ENCODE measurements around the gene GRAMD1A. TPM values are rescaled to one million over a fixed set of nuclear protein-coding genes. Genes with fewer than 3 reads are reported as not detected.

Gene GRAMD1A
- total RNA-seq, 2 experiments from 2014 or later = 76.2 to 81.8 TPM

DNA sequence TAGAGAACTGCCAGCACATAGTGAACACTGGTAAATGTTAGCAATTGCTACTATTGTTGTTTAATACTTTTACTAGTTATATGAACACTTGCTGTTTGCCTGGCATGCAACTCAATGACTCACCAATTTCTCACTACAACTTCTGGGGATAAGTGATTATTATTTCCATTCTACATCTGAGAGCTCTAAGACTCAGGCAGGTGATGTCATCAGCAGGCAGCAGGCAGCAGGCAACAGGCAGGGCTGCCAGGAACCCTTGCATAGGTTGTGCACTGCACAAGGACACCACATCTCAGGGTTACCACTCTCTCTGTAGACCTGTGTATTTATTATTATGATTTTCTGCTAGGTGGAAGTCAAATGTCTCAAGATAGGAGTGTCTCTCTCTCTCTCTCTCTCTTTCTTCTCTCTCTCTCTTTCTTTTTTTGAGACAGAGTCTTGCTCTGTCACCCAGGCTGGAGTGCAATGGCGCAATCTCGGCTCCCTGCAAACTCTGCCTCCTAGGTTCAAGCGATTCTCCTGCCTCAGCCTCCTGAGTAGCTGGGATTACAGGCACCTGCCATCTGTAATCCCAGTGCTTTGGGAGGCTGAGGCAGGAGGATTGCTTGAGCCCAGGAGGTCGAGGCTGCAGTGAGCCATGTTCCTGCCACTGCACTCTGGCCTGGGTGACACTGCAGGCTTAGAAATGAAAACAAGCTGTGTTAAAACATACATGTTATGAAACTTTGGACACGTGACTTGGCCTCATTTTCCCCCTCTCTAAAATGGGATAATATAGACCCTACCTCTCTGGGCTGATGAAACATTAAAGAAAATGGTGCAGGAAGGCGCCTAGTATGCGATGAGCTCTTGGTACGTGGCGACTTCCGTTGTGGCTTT lies 64.1 kb downstream of the GRAMD1A start:
- Mint-ChIP-seq H3K27me3 (ENCODE audit: low read depth) (no peaks in the 10 kb centered on the region), H3K4me3 (no peak overlapping the region), H3K36me3 (ENCODE audit: low read depth) (no peaks in the 10 kb centered on the region), H3K27ac (no peak overlapping the region), H3K4me1 (ENCODE audit: low read depth) (peaks cover 13% of the 10 kb centered on the region), H3K9me3 (ENCODE audit: insufficient read depth) (peaks cover 4% of the 10 kb centered on the region)
- ChIA-PET CTCF (interaction anchor here (1.2 kb wide), 1 partner anchor 20 kb away, joined by 3 read pairs; no protein-coding TSS in a partner anchor), POLR2A (no interaction called here)
- ATAC-seq = no peak
- DNase-seq = no peak

DNA sequence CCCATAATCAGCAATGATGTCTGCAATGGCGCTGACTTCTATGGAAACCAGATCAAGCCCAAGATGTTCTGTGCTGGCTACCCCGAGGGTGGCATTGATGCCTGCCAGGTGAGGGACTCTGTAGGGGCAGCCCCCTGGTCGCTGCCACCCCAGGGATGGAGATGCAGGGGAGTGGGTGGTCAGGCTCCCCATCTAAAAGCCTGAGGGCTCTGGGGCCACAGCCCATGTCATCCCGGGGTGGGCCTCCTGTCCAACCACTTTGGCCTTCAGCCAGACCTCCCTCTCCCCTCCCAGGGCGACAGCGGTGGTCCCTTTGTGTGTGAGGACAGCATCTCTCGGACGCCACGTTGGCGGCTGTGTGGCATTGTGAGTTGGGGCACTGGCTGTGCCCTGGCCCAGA lies 65.5 kb downstream of the GRAMD1A start:
- POLR2A ChIA-PET = interaction anchor here (0.6 kb wide), 1 partner anchor 79 kb away, joined by 3 read pairs; no protein-coding TSS in a partner anchor
- Mint-ChIP-seq H3K4me1 (ENCODE audit: low read depth) (peaks cover 13% of the 10 kb centered on the region), H3K9me3 (ENCODE audit: insufficient read depth) (peaks cover 6% of the 10 kb centered on the region), H3K27me3 (ENCODE audit: low read depth) (no peaks in the 10 kb centered on the region), H3K36me3 (ENCODE audit: low read depth) (no peaks in the 10 kb centered on the region), H3K27ac (no peak overlapping the region), H3K4me3 (no peak overlapping the region)
- CTCF ChIA-PET = interaction anchor here (3.1 kb wide), 1 partner anchor 71 kb away, joined by 47 read pairs; the partner anchor contains the start of gene LGI4
- DNase-seq (no peak), ATAC-seq (no peak)

DNA sequence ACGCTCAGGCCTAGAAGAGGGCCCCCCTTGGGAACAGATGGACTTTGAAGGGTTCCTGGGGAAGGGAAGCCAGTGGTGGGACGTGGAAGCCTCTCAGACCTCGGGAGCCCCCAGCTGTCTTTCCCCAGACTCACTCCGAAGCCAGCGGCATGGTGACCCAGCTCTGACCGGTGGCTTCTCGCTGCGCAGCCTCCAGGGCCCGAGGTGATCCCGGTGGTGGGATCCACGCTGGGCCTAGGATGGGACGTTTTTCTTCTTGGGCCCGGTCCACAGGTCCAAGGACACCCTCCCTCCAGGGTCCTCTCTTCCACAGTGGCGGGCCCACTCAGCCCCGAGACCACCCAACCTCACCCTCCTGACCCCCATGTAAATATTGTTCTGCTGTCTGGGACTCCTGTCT lies 66.0 kb downstream of the GRAMD1A start:
- POLR2A ChIA-PET = no interaction called here
- DNase-seq (no peak), ATAC-seq (no peak)
- Mint-ChIP-seq H3K9me3 (ENCODE audit: insufficient read depth) (peaks cover 7% of the 10 kb centered on the region), H3K4me3 (no peak overlapping the region), H3K27me3 (ENCODE audit: low read depth) (no peaks in the 10 kb centered on the region), H3K27ac (no peak overlapping the region), H3K4me1 (ENCODE audit: low read depth) (peaks cover 13% of the 10 kb centered on the region), H3K36me3 (ENCODE audit: low read depth) (no peaks in the 10 kb centered on the region)
- CTCF ChIA-PET = interaction anchor here (0.6 to 3.1 kb wide), 24 partner anchors 8 to 402 kb away, joined by 3 to 47 read pairs (median 6); partner anchors contain the start of genes FXYD5, FXYD7, LGI4 and ZNF30

DNA sequence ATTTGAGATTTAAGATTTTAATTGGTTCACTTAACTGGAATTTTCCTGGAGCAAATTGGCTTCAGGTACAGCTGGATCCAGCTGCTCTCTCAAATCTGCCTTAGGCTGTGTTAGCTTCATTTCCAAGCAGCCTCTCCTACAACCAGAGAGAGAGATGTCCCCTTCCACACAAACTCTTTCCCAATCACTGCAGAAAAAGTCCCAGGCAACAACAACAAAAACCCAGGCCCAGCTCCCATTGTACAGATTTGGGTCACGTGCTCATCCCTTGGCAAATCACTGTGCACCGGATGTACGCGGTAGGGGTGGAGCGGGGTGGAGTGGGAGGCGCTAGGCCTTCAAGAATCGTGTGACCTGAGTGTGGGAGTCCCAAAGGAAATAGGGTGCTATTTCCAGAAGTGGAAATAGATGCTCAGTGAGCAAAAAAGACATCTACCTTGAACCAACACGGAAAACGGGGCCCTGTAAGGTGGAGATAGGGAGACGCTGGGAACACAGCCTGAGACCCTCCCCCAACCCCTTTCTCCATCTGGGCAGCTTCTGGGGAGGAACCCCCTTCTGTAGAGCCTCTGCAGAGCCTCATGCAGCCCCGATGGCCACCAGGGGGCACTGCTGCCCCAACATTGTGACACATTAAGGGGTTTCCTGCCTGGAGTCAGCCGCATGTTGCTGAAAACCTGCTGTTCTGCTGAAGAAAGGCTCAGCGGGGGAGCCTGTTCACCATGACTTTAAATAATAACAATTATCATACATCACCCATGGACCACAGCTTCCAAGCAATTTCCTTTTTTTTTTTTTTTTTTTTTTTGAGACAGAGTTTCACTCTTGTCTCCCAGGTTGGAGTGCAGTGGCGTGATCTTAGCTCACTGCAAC lies 66.8 kb downstream of the GRAMD1A start:
- ATAC-seq (peak; percentile 95), DNase-seq (peak; percentile 92)
- Mint-ChIP-seq H3K36me3 (ENCODE audit: low read depth) (no peaks in the 10 kb centered on the region), H3K4me1 (ENCODE audit: low read depth) (peaks cover 13% of the 10 kb centered on the region), H3K4me3 (no peak overlapping the region), H3K27me3 (ENCODE audit: low read depth) (no peaks in the 10 kb centered on the region), H3K27ac (no peak overlapping the region), H3K9me3 (ENCODE audit: insufficient read depth) (peaks cover 7% of the 10 kb centered on the region)
- CTCF ChIA-PET = interaction anchor here (0.6 to 3.1 kb wide), 34 partner anchors 9 to 441 kb away, joined by 3 to 47 read pairs (median 4); partner anchors contain the start of genes FXYD5, FXYD7, LGI4 and ZNF30
- POLR2A ChIA-PET = no interaction called here

DNA sequence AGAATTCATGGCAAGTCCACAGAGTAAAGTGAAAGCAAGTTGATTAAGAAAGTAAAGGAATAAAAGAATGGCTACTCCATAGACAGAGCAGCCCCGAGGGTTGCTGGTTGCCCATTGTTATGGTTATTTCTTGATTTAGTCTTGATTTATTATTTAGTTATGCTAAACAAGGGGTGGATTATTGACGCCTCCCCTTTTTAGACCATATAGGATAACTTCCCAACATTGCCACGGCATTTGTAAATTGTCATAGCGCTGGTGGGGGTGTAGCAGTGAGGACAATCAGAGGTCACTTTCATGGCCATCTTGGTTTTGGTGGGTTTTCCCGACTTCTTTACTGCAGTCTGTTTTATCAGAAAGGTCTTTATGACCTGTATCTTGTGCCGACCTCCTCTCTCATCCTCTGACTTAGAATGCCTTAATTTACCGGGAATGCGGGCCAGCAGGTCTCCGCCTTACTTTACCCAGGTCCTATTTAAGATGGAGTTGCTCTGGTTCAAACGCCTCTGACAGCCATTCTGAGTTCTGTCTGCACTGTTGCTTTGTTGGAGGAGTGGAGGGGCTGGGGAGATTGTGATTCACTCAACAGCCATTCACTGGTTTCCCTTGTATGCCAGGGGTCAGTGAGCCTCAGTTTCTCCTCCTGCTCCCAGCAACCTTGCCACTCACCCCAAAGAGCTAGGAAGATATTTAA lies 69.0 kb downstream of the GRAMD1A start:
- H3K36me3 Mint-ChIP-seq (ENCODE audit: low read depth) = no peaks in the 10 kb centered on the region
- ATAC-seq (no peak), DNase-seq (no peak)
- peaks cover 13% of the 10 kb centered on the region for H3K4me1 Mint-ChIP-seq (ENCODE audit: low read depth)
- peaks cover 7% of the 10 kb centered on the region for H3K9me3 Mint-ChIP-seq (ENCODE audit: insufficient read depth)
- no peak overlapping the region for H3K4me3 Mint-ChIP-seq
- H3K27ac Mint-ChIP-seq = no peak overlapping the region
- CTCF ChIA-PET = interaction anchor here (0.5 to 2.5 kb wide), 4 partner anchors 67 to 148 kb away, joined by 3 to 9 read pairs (median 4); no protein-coding TSS in a partner anchor
- POLR2A ChIA-PET = no interaction called here
- H3K27me3 Mint-ChIP-seq (ENCODE audit: low read depth) = no peaks in the 10 kb centered on the region

DNA sequence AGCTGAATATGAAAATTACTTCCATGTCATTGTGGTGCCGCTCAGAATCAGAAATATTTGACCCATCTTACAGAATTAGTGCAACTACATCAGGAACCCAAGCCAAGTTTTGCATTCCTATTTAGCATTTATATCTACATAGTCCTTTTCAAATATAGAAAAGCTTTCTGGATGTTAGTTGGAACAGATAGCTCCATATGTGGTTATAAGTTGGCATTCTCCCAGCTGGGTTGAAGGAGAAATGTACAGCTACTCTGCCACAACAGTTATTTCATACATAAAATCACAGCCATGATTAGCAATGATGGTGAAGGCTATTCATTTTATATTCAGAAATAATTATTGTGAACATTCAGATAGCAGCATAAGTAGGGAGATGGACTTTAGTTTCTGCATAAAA lies 69.6 kb downstream of the GRAMD1A start:
- POLR2A ChIA-PET = interaction anchor here (0.6 kb wide), 2 partner anchors 208 to 273 kb away, joined by 3 to 4 read pairs; no protein-coding TSS in a partner anchor
- Mint-ChIP-seq H3K36me3 (ENCODE audit: low read depth) (no peaks in the 10 kb centered on the region), H3K4me3 (no peak overlapping the region), H3K9me3 (ENCODE audit: insufficient read depth) (peaks cover 7% of the 10 kb centered on the region), H3K4me1 (ENCODE audit: low read depth) (peaks cover 13% of the 10 kb centered on the region), H3K27ac (no peak overlapping the region), H3K27me3 (ENCODE audit: low read depth) (no peaks in the 10 kb centered on the region)
- CTCF ChIA-PET = interaction anchor here (0.7 to 2.5 kb wide), 7 partner anchors 14 to 147 kb away, joined by 3 to 9 read pairs (median 4); no protein-coding TSS in a partner anchor
- DNase-seq (no peak), ATAC-seq (no peak)

DNA sequence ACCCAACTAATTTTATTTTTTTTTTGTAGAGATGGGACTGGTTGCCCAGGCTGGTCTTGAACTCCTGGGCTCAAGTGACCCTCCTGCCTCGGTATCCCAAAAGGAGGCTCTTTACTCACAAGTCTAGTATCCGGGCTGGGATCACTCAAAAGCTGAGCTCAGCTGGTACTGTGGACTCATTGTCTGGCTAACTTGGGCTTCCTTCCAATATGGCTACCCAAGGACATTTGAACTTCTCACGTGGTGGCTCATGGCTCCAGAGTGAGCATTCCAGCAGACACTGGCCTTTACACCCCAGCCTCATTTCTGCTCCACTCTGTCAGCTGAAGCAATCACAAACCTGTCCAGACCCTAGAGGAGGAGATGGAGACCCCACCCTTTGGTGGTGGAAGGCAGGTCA lies 70.3 kb downstream of the GRAMD1A start:
- Mint-ChIP-seq H3K27ac (no peak overlapping the region), H3K27me3 (ENCODE audit: low read depth) (no peaks in the 10 kb centered on the region), H3K9me3 (ENCODE audit: insufficient read depth) (peaks cover 7% of the 10 kb centered on the region), H3K36me3 (ENCODE audit: low read depth) (no peaks in the 10 kb centered on the region), H3K4me3 (no peak overlapping the region), H3K4me1 (ENCODE audit: low read depth) (peaks cover 13% of the 10 kb centered on the region)
- DNase-seq (no peak), ATAC-seq (no peak)
- POLR2A ChIA-PET = interaction anchor here (0.6 kb wide), 1 partner anchor 272 kb away, joined by 4 read pairs; no protein-coding TSS in a partner anchor
- CTCF ChIA-PET = interaction anchor here (0.8 to 2.5 kb wide), 7 partner anchors 15 to 71 kb away, joined by 3 to 9 read pairs (median 4); no protein-coding TSS in a partner anchor

DNA sequence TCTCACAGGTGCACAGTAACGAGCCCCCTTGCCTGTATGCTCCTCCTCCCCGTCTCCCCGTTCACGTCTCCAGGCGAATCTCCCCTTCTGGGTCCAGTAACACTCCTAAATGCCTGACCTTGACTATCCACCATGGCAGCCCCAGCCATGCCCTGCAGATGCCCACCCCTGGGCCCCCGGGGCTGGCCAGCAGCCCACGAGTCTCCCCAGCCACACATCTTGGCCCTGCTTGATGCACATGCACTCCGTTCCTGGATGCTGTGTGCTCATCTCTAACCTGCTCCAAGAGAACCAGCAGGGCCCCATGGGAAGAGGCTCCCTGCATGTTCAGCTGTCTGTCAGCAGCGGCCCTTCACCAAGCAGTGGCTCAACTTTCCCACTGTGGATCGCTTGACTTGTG lies 73.4 kb downstream of the GRAMD1A start:
- H3K27me3 Mint-ChIP-seq (ENCODE audit: low read depth) = peaks cover 4% of the 10 kb centered on the region
- H3K4me1 Mint-ChIP-seq (ENCODE audit: low read depth) = peaks cover 3% of the 10 kb centered on the region
- ChIA-PET POLR2A (no interaction called here), CTCF (no interaction called here)
- ATAC-seq (no peak), DNase-seq (no peak)
- peaks cover 3% of the 10 kb centered on the region for H3K9me3 Mint-ChIP-seq (ENCODE audit: insufficient read depth)
- H3K27ac Mint-ChIP-seq = no peak overlapping the region
- H3K4me3 Mint-ChIP-seq = no peak overlapping the region
- no peaks in the 10 kb centered on the region for H3K36me3 Mint-ChIP-seq (ENCODE audit: low read depth)

DNA sequence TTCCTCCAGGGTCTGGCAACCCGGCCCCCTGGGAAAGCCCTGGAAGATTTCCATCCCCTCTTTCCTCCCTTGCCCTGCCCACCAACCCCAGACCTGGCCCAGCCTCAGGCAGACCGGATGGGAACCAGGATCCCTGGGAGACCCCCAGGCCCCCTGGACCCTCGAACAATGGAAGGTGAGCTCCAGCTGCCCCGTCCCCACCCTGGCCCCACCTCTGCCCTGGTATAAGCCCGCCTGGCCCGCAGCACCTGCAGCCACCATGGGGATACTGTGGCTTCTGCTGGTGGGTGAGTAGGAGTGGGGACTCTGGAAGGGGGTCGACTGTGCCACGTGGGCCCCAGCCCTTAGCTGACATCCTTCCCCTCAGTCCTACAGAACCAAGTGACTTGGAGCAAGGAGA lies 73.8 kb downstream of the GRAMD1A start:
- DNase-seq = no peak
- H3K9me3 Mint-ChIP-seq (ENCODE audit: insufficient read depth) = peaks cover 3% of the 10 kb centered on the region
- no peak for ATAC-seq

DNA sequence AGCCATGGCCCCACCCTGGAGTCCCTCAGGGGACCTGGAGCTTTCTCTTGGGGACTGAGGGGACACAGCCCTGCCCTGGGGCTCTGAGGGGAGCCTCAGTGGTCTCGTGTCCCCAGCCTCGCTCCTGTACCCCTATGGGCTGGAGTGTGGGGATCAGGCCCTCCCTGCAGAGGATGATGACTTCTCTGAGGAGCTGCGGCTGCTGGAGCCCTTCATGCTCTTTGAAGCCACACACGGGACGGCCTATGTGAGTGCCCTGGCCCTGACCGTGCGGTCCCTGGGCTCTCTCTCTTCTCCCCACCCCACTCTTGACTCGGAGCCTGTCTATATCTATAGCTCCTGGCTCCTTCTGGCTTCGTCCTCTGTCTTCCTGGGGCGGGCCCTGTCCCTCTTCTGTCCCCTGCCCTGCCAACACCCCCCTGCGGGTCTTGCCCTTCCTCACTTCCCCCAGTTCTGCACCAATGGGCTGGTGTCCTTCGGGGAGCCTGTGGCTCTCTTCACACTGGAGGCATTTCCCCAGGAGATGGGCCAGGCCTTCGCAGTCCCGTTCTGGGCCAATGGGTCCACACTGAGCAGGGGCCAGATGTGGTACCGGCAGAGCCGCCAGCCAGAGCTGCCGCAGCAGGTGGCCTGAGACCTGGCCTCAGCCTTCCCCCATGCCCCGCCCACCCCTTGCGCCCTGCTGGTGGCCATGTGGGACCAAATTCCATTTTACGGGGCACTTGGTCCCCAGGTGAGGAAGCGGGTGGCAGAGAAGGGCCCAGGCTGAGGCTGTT lies 74.5 kb downstream of the GRAMD1A start:
- H3K36me3 Mint-ChIP-seq (ENCODE audit: low read depth) = no peaks in the 10 kb centered on the region
- H3K4me3 Mint-ChIP-seq = no peak overlapping the region
- no peak for ATAC-seq

More for the DNA sequence above, 73.8 kb downstream of the GRAMD1A start:
- POLR2A ChIA-PET = interaction anchor here (0.6 kb wide), 1 partner anchor 12 kb away, joined by 3 read pairs; no protein-coding TSS in a partner anchor
- H3K4me3 Mint-ChIP-seq = no peak overlapping the region
- CTCF ChIA-PET = no interaction called here
- H3K27me3 Mint-ChIP-seq (ENCODE audit: low read depth) = peaks cover 7% of the 10 kb centered on the region
- H3K36me3 Mint-ChIP-seq (ENCODE audit: low read depth) = no peaks in the 10 kb centered on the region
- H3K4me1 Mint-ChIP-seq (ENCODE audit: low read depth) = peaks cover 3% of the 10 kb centered on the region
- H3K27ac Mint-ChIP-seq = no peak overlapping the region

More for the DNA sequence above, 74.5 kb downstream of the GRAMD1A start:
- Mint-ChIP-seq H3K27ac (no peak overlapping the region), H3K9me3 (ENCODE audit: insufficient read depth) (peaks cover 3% of the 10 kb centered on the region), H3K27me3 (ENCODE audit: low read depth) (peaks cover 7% of the 10 kb centered on the region), H3K4me1 (ENCODE audit: low read depth) (peaks cover 3% of the 10 kb centered on the region)
- no peak for DNase-seq
- CTCF ChIA-PET = no interaction called here
- POLR2A ChIA-PET = interaction anchor here (0.6 kb wide), 1 partner anchor 11 kb away, joined by 3 read pairs; no protein-coding TSS in a partner anchor
